Esophagus squamous epithelium (tissue), 5 donors: Measurements from ENCODE around the gene MINDY4. TPM values are rescaled to one million over a fixed set of nuclear protein-coding genes. Genes with fewer than 3 reads are reported as not detected.

Source experiments
- DNase-seq: peaks from one replicate; lab custom pipeline; 2025; lab: John Stamatoyannopoulos, UW
- H3K27ac ChIP-seq, 4 donors: fragments of 200-600 bp; sonication (generic); one replicate each; pipeline ENCODE4 v1.5.1; 2016 to 2019; ENCODE audit warnings: mild to moderate bottlenecking in 1 of 4
- H3K27me3 ChIP-seq, 4 donors: fragments of 200-600 bp; sonication (generic); 1 replicate in 3 of 4; 2 replicates in 1 of 4; pipeline versions ENCODE4 v1.5.1 to v1.6.0; 2017 to 2021; ENCODE audit warnings: antibody characterized with exemption in 1 of 4
- H3K36me3 ChIP-seq, 3 donors: fragments of 200-600 bp; sonication (generic); one replicate each; pipeline ENCODE4 v1.5.1; 2016 to 2019
- H3K4me1 ChIP-seq, 3 donors: fragments of 200-600 bp; sonication (generic); one replicate each; pipeline ENCODE4 v1.5.1; 2017 to 2019
- H3K4me3 ChIP-seq, 4 donors: fragments of 200-600 bp; sonication (generic); 1 replicate in 3 of 4; 2 replicates in 1 of 4; pipeline ENCODE4 v1.5.1; 2016 to 2019; ENCODE audit warnings: mild to moderate bottlenecking in 2 of 4, moderate library complexity in 1 of 4
- H3K9me3 ChIP-seq, 3 donors: fragments of 200-600 bp; sonication (generic); one replicate each; pipeline ENCODE4 v1.5.1; 2016 to 2019
- POLR2A ChIP-seq, 4 donors: fragments of 450-650 bp; IDR thresholded peaks; one replicate each; pipeline ENCODE4 v1.6.1; 2017; ENCODE audit warnings: antibody characterized with exemption in 4 of 4, mild to moderate bottlenecking in 4 of 4, moderate library complexity in 3 of 4
- WGBS, 2 donors: methylation state at CpG; one replicate each; pipeline ENCODE4 v1.1.5; 2018; 5-methylcytosine and 5-hydroxymethylcytosine counted together
- intact Hi-C: fragments of 100-400 bp; cut with DNase I; formaldehyde crosslinking; loops from one replicate; pipeline ENCODE4 v1.15.0; 2022
- total RNA-seq, 4 donors: library from RNA; depleted of rRNA; stranded (reverse); fragments of >200 nt; gene quantifications; one replicate each; pipeline ENCODE4 v1.1.0, GENCODE V29; 2016
- TF ChIP-seq, protein P1 (sequence below), 6 experiments: fragments of 450-650 bp in 4 of 6; fragments of 200-600 bp in 2 of 6; sonication (generic) in 2 of 6; IDR thresholded peaks; one replicate each; pipeline ENCODE4 v1.5.1; 2016 to 2019; ENCODE audit warnings: antibody characterized with exemption in 6 of 6, mild to moderate bottlenecking in 4 of 6, moderate library complexity in 4 of 6
- donor health status: DM: yes; HTN: yes; CAD: no.

Gene MINDY4
- total RNA-seq, 4 donors from 2014 or later: 2.5 to 6.3 (median 3.3) TPM

DNA sequence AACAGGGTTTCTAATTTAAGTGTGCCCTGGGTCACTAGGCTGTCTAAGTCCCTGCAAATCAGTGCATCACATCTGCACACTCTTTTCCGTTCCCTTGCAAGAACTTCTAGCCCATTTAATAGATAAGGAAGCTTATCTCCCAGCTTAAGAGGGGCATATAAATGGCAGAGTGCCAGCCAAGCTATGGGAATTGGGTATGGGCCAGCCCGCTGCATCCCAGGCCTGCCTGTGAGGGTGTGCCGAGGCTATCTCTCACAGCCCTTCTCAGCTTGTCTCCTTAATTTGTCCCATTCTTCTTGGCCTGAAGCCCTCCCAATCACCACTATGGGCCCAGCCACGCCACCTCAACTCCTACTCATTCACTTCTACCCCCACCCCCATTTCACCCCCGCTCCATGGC, 155.1 kb downstream of the MINDY4 start:
- TF ChIP-seq, protein P1, sequence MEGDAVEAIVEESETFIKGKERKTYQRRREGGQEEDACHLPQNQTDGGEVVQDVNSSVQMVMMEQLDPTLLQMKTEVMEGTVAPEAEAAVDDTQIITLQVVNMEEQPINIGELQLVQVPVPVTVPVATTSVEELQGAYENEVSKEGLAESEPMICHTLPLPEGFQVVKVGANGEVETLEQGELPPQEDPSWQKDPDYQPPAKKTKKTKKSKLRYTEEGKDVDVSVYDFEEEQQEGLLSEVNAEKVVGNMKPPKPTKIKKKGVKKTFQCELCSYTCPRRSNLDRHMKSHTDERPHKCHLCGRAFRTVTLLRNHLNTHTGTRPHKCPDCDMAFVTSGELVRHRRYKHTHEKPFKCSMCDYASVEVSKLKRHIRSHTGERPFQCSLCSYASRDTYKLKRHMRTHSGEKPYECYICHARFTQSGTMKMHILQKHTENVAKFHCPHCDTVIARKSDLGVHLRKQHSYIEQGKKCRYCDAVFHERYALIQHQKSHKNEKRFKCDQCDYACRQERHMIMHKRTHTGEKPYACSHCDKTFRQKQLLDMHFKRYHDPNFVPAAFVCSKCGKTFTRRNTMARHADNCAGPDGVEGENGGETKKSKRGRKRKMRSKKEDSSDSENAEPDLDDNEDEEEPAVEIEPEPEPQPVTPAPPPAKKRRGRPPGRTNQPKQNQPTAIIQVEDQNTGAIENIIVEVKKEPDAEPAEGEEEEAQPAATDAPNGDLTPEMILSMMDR (IDR thresholded peaks at IDR 0.05): no peak
- no peak for TF ChIP-seq POLR2A (IDR thresholded peaks at IDR 0.05)
- no peak for DNase-seq
- Histone ChIP-seq H3K4me1 (peaks cover 0 to 7% (median 5%) of the 10 kb centered on the region in 3 donors), H3K27me3 (no peaks in the 10 kb centered on the region), H3K4me3 (no peak overlapping the region), H3K36me3 (peaks cover 0 to 39% (median 10%) of the 10 kb centered on the region in 3 donors), H3K27ac (no peak overlapping the region), H3K9me3 (peaks cover 0 to 5% (median 4%) of the 10 kb centered on the region in 3 donors)
- intact Hi-C loops: no loop called here
- 82% methylated on average over 5 of the region's 5 CpGs for WGBS, 2 donors

DNA sequence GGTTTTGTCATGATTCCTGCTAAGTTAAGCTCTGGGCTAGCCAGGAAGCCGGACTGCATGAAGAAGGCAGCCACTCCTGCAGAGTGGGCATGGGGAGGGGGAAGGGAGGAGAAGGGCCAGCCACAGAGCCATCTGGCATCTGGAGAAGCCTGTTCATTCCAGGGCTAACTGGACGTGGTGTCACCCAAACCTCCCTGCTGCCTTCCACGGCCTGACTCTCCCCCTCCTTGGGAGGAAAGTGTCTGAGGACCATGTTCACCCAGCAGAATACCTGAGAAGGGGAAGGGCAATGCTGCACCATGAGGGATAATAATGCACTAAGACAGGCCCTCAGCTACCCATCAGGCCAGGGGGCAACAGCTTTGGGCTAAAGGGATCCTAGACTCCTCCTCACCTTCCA, 155.8 kb downstream of the MINDY4 start:
- no peaks in the 10 kb centered on the region for H3K27me3 ChIP-seq
- DNase-seq: no peak
- 93% methylated on average over 2 of the region's 3 CpGs; no CpG with 5 or more reads in 1 of the 2 donors for WGBS, 2 donors
- H3K4me1 ChIP-seq: peaks cover 0 to 2% (median 0%) of the 10 kb centered on the region in 3 donors
- intact Hi-C loops: no loop called here
- TF ChIP-seq POLR2A (IDR thresholded peaks at IDR 0.05): no peak
- TF ChIP-seq, protein P1 (IDR thresholded peaks at IDR 0.05): no peak
- no peak overlapping the region for H3K4me3 ChIP-seq
- H3K36me3 ChIP-seq: peaks cover 0 to 36% (median 10%) of the 10 kb centered on the region in 3 donors
- H3K27ac ChIP-seq: no peak overlapping the region
- peaks cover 0 to 5% (median 4%) of the 10 kb centered on the region in 3 donors for H3K9me3 ChIP-seq

DNA sequence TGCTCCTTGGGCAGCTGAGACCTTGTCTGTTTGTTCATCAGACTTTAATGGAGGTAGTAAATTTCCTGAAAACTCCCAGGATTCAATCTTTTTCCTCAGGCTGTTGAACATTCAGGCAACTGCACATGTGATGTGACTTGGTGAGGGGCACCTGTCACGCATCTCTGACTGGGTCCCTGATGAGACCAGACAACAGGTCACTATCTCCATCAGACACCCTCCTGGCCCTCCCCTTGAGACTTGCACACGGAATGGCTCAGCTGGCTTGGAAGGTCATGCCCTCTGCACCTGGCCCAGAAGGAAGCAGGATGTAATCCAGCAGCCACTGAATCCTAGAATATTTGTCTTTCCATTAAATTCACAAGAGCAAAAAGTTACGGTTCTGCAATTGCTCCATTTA, 156.3 kb downstream of the MINDY4 start:
- H3K27ac ChIP-seq: no peak overlapping the region
- H3K4me3 ChIP-seq: no peak overlapping the region
- intact Hi-C loops: no loop called here
- no peaks in the 10 kb centered on the region for H3K27me3 ChIP-seq
- peaks cover 0 to 30% (median 10%) of the 10 kb centered on the region in 3 donors for H3K36me3 ChIP-seq
- WGBS, 2 donors: 65 to 71% methylated on average over 3 of the region's 3 CpGs
- peaks cover 0 to 7% (median 0%) of the 10 kb centered on the region in 3 donors for H3K4me1 ChIP-seq
- peaks cover 0 to 5% (median 4%) of the 10 kb centered on the region in 3 donors for H3K9me3 ChIP-seq
- TF ChIP-seq POLR2A (IDR thresholded peaks at IDR 0.05): no peak
- TF ChIP-seq, protein P1 (IDR thresholded peaks at IDR 0.05): no peak
- DNase-seq: no peak

DNA sequence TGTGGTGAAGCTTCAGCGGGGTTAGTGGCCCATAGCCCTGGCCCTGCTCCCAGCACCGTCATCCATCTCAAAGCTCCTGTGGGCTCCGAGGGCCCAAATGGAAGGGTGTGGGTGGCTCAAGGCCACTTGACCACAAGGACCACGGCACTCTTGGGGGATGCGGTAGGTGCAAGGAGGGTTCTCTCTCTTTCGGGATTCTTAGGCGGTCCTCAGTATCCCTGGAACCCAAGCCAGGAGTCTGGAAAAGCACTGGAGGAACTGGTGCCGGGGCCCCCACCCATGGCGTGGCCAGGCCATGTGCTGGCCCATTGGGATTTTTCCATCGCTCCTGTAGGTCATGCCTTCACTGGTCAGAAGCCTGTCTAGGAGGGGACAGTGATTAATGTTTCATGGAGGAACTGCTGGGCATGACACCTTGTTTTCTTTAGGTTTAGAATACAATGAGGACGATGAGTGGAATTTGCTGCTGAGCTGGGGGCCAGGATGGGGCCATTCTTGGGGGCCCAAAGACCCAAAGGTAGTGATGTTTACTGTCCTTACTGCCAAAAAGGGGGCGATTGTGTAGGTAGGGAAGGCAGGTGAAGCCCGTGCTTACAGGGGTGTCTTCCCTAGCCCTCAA, 157.1 kb downstream of the MINDY4 start:
- intact Hi-C loops: no loop called here
- peaks cover 0 to 22% (median 10%) of the 10 kb centered on the region in 3 donors for H3K36me3 ChIP-seq
- WGBS, 2 donors: 76 to 88% methylated on average over 4 to 5 of the region's 13 CpGs
- peaks cover 0 to 11% (median 0%) of the 10 kb centered on the region in 3 donors for H3K4me1 ChIP-seq
- no peak overlapping the region for H3K4me3 ChIP-seq
- TF ChIP-seq POLR2A (IDR thresholded peaks at IDR 0.05): no peak
- TF ChIP-seq, protein P1 (IDR thresholded peaks at IDR 0.05): no peak
- no peak for DNase-seq
- no peaks in the 10 kb centered on the region for H3K27me3 ChIP-seq
- H3K9me3 ChIP-seq: peaks cover 0 to 5% (median 4%) of the 10 kb centered on the region in 3 donors
- no peak overlapping the region for H3K27ac ChIP-seq

DNA sequence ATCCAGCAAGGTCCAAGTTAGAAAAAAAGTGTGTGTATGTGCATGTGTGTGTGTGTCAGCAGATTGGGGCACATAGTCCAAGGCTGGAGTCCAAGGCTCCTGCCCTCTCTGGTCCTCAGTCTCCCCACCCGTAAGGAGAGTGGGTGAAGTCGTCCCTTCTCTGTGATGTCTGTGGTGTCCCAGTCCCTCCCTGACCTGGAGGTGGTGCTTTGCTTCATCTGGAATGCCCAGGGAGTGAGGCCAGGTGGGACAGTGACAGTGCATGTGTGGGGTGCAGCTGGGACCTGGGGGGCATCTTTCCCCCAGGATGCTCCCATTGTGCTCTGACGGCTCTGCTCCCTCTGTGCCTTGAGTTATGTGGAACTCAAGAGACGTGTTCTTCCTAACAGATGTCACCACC, 158.5 kb downstream of the MINDY4 start:
- TF ChIP-seq POLR2A (IDR thresholded peaks at IDR 0.05): no peak
- TF ChIP-seq, protein P1 (IDR thresholded peaks at IDR 0.05): no peak
- Histone ChIP-seq H3K27me3 (no peaks in the 10 kb centered on the region), H3K4me3 (no peak overlapping the region), H3K9me3 (peaks cover 0 to 5% (median 4%) of the 10 kb centered on the region in 3 donors), H3K4me1 (peaks cover 0 to 11% (median 0%) of the 10 kb centered on the region in 3 donors), H3K27ac (no peak overlapping the region), H3K36me3 (peaks cover 0 to 10% (median 5%) of the 10 kb centered on the region in 3 donors)
- WGBS, 2 donors: 78% methylated on average over 4 of the region's 4 CpGs; no CpG with 5 or more reads in 1 of the 2 donors
- intact Hi-C loops: no loop called here
- no peak for DNase-seq
